Stimulated activated naive CD8-positive, alpha-beta T cell treated with anti-CD3 and anti-CD28 coated beads, Interleukin-15, Interleukin-2, amounts not matched to agents 100 U/mL and 50 U/mL, for 24 hours (primary cell): ENCODE measurements around the gene SDK2.

Experiments
- ATAC-seq: fragments of 150-1000 bp; cut with Tn5 transposase; one replicate; pipeline ENCODE4 v1.10.0; 2021
- DNase-seq: peaks from one replicate; pipeline ENCODE4 v3.0.0; 2021

SDK2 gene

GRCh38 chr17:73555199-73555960 lies 88.9 kb downstream of the SDK2 start:
- ATAC-seq: no peak

DNA sequence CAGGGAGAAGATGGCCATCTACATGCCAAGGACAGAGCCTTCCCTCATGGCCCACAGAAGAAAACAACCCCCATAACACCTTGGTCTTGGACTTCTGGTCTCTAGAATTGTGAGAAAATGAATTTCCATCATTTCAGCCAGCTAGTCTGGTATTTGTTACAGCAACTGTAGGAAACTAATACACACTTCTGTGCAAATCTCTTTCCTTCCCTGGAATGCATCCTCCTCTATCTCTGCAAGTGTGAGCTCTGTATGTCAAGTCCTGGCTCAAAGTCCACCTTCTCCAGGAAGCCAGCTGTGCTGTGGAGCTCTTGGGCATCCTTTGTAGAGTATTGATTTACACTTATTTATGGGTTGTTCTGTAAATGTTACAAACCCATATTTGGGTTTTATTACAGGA lies 89.7 kb downstream of the SDK2 start:
- ATAC-seq: no peak
- no peak for DNase-seq

More at GRCh38 chr17:73555199-73555960, 88.9 kb downstream of the SDK2 start:
- DNase-seq: no peak

- ATAC-seq: no peak
- DNase-seq: no peak
These were observed 90.9 kb downstream of the SDK2 start for GRCh38 chr17:73553311-73553710.

DNA sequence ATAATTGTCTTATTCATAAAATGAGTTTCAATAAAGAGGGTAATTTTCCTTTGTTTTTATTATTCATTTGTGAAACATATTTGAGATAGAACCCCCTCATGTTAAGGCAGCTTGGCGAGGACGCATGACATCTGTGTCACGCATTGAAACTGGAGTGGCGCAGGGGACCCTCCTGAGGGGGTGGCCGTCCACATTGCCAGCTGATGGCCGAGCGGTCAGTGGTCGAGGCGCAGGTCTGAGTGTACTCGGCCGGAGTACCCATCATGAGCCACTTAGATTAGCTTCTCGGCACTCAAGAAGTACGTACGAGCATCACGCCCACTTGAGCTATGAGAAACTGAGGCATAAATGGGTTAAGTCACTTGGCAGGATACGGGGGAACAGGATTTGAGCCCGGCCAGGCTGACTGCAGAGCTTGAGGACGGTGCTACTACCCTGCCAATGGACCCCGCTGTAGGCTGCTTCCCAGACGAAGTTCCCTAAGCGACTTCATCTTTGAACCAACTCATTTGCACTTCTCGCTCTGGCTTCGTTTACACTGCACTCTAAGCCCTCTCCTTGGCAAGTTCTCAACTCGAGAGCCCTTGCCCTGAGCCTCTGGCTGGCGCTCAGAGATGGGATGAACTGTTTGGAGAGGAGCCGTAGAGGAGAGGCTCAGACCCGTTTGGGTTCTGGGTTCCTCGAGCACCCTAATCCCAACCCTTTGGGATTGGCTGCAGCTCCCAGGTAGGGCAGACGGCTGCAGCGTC lies 91.8 kb downstream of the SDK2 start:
- no peak for ATAC-seq
- DNase-seq: no peak

DNA sequence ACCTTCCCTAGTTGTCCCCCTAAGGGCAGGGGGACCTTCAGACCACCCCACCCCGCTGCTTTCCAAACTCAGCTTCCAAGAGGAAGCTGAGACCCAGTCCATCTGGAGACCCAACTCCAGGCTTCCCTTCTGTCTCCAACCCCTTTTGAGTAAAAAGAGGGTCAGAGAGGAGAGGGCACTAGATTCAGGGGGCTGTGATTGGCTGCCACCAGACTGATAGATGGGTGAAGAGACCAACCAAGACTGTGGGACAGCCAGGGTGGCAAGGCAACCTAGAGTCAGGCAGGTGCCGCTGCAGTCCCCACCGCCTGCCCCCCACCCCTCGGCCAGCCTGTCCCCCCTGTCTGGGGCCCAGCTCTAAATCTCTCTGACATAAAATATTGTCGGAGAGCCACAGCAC lies 92.5 kb downstream of the SDK2 start:
- ATAC-seq (peak; percentile 32), DNase-seq (peak; percentile 20)

GRCh38 chr17:73551144-73551543 lies 93.1 kb downstream of the SDK2 start:
- no peak for ATAC-seq
- DNase-seq: no peak

DNA sequence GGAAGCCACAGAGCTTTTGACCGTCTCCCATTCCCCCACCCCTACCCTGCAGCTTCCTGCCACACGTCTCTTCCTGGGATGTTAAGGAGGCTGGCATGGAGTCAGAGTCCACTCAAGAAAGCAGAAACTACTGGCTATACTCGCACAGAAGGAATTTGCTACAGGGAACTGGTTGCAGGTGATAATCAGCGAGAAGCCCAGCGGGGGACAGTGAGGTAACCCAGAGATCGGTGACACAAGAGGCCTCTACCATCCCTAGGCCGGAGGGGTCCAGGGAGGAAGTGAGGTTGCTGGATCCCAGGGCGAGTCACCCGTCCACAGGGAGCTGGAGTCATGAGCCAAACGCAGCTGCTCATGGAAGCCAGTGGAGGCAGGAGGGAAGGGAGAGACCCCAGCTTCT lies 93.7 kb downstream of the SDK2 start:
- no peak for ATAC-seq
- DNase-seq: no peak

DNA sequence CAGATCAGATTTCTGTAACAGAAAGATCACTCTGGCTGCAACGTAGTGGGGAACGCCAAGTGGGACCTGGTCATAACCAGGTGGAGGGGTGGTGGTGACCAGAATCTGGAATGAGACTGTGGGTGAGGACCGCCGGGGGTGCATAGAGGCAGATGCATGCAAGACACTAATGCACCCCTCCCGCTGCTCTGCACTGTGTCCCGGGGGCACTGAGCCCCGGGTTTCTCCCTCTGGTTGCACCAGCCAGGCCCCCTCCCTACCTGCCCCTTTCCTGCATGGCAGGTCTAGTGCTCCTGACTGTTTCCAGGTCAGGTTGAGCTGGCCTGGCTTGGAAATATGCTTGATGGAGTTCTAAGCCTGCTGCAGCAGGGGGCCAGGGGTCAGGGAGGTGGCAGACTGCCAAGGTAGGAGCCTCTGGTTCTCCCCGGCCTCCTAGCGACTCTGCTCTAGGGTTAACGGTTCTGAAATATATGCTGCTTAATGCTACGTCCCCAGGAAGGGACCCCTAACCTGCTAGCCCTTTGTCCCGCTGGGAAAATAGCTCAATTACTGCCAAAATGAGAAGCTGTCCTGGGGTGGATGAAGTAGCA lies 94.3 kb downstream of the SDK2 start:
- DNase-seq (no peak), ATAC-seq (no peak)

DNA sequence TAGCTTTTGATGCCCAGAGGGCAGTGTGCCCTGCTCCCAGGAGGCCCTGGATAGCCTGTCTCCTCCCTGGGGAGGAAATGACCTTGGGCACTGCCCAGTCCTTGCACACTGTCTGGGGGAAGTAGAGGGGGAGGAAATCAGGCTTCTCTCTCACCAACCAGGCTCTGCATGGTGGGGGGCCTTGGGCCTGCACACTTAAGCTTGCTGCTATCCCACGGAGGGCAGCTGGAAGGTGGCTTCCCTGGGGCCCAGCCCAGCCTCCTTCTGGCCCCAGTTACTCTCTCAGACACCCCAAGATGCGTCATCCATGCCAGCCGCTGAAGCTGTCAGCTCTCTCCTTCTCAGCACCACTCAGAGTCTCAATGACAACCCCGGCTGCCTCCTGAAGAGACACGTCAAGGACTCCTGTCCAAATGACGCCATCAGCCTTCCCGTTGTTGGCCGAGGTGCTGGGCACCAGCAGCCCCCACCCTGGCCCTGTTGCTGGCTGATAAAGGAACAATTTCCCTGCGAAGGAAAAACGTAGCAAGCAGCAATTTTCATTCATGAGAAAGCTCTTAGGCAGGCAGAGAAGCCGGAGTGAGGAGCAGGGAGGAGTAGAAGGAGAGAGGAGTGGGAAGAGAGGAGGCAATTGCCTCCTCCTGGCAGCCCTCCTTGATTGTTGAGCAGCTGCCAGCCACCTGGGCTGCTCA lies 95.5 kb downstream of the SDK2 start:
- ATAC-seq (no peak), DNase-seq (no peak)

- no peak for DNase-seq
These were observed 96.5 kb downstream of the SDK2 start for GRCh38 chr17:73547790-73548189.

DNA sequence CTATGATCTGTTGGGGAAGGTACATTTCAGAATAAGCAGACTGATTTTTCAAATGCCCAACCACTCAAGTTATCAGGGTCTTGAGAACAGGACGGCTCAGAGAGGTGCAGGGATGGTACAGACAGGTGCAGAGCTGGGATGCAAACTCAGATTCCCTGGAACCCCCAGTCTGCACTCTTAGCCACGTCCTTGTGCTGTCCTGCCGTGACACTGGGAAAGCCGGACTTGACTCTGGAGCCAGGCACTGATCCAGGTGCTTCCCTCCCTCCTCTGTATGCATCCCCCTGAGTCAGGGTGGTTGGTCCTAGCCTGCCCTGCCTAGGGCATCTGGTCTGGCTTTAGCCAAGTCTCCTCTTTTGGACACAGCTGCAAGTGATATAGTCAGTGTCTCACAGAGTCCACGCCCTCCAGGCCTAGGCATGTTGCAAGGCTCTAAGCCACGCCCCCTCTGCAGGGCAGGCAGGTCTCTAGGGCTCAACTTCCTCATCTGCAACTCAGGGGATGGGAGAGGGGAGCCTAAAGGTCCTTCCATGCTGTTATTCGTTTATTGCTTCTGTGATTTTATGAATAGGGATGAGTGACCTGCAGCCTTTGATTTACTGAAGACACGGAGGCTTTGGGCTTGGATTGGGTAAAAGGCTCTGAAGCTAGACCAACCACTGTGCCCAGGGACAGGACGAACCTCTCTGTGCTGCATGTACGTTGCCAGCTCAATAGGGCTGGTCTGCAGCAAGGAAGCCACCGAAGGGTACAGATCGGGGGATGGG lies 97.3 kb downstream of the SDK2 start:
- ATAC-seq: no peak
- peak; percentile 33 for DNase-seq

More at GRCh38 chr17:73547790-73548189, 96.5 kb downstream of the SDK2 start:
- no peak for ATAC-seq

- DNase-seq (no peak), ATAC-seq (no peak)
These were observed 98.1 kb downstream of the SDK2 start for GRCh38 chr17:73546114-73546513.

DNA sequence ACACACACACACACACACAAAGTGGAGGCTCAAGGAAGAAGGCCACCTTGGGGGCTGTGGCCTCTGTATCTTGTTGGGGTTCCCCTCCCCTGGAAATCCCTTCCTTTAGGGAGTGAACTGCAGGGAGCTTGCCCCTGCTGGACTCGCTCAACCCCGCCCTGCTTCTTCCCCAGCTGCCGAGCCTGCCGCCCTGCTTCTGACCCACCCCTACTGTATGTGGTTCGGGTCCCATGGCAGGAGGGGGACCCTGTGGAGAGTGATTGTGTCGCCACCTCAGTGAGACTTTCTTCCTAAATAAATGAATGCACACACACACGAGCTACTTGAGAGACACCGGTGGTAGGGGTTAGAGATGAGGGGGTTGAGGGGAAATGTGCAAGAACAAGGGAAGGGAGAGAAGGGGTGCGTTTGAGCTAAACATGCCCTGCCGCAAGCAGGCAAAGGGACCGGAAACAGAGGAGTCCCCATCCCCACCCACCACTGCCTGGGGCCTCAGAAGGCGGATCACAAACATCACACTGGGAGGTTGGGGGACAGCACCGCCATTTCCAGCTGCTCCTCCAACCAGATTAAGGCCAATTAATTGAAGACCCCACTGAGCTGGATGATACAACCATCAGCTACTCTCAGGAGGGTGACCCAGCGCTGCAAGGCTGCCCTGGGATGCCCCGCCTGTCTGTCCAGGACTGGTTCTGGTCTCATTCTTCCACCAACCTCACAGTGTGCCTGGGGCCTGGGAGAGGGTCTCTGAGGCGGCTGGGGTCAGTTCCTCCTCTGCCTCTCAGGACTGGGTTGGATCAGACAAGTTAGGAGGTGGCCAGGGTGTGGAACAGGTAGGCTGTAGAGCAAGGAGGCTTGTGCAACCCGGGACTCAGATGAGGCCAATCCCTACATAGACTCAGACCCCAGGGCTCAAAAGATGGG lies 98.9 kb downstream of the SDK2 start:
- ATAC-seq: no peak
- no peak for DNase-seq

- DNase-seq (no peak), ATAC-seq (no peak)
These were observed 99.9 kb downstream of the SDK2 start for GRCh38 chr17:73544333-73544732.

GRCh38 chr17:73542323-73542722 lies 101.9 kb downstream of the SDK2 start:
- DNase-seq: no peak
- ATAC-seq: no peak

DNA sequence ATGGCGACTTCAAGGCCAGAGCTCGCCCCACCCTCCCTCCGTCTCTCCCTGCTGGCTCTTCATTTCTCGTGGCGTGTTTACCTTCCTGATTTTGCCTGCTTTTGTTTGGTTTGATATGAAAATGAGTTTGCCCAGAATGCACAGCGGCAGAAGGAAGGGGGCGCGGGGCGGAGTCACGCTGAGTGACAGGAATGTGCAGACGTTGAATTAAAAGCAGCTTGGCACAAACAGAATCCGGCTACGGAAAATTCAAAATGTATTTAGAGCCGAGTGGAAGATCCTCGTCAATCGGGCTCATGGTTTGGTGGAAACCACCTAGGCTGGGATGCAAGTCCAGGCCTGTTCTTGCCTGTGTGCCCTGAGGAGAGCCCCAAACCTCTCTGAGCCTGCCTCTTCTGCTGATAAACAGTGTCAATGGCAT lies 102.7 kb downstream of the SDK2 start:
- DNase-seq (no peak), ATAC-seq (no peak)

DNA sequence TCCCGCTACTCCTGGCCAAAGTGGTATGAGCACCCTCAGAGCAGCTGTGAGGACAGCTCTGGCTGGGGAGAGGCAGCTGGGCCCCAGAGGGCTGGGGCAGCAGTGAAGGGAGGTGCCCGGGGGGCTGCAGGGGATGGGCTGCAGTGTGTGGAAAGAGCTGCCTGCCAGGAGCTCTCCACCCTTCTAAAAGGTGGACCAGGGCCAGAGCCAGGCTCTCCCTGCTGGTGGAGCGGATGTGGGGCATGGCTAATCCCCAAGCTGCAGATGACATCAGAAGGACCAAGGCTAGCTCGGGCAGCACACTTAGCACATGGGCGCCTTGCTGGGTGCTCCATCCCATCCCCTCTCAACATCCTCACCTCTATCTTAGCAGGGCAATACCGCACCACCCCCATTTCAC lies 103.1 kb downstream of the SDK2 start:
- DNase-seq (no peak), ATAC-seq (no peak)

DNA sequence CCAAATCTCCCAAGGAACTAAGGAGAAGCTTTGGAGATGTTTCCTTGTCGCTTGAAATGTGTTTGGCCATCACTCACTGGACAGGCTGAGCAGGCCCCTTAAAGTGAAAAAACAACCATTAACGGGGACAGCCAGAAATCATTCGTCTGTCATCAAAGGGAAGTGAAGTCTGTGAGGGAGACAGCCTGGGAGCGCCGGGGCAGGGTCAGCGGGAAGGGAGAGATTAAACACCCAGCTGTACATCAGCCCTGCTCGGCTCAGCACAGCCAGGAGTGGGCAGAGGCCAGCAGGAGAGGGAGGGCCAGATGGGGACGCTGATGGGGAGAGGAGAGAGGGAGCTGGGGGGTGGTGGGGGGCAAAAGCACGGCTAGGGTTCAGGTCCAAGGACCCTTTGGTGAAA lies 105.1 kb downstream of the SDK2 start:
- DNase-seq (no peak), ATAC-seq (no peak)

- DNase-seq: no peak
These were observed 105.8 kb downstream of the SDK2 start for GRCh38 chr17:73538445-73538844.

GRCh38 chr17:73536700-73537605 lies 107.3 kb downstream of the SDK2 start:
- DNase-seq: no peak
- no peak for ATAC-seq

More at GRCh38 chr17:73538445-73538844, 105.8 kb downstream of the SDK2 start:
- ATAC-seq: no peak
